ENCODE measurements around the gene RALGAPB. TPM values are rescaled to one million over a fixed set of nuclear protein-coding genes. Genes with fewer than 3 reads are reported as not detected.

RALGAPB gene
- polyA plus RNA-seq, 1 of the 3 experiments (the other 2 are of a cell fraction): 10.8 TPM

DNA sequence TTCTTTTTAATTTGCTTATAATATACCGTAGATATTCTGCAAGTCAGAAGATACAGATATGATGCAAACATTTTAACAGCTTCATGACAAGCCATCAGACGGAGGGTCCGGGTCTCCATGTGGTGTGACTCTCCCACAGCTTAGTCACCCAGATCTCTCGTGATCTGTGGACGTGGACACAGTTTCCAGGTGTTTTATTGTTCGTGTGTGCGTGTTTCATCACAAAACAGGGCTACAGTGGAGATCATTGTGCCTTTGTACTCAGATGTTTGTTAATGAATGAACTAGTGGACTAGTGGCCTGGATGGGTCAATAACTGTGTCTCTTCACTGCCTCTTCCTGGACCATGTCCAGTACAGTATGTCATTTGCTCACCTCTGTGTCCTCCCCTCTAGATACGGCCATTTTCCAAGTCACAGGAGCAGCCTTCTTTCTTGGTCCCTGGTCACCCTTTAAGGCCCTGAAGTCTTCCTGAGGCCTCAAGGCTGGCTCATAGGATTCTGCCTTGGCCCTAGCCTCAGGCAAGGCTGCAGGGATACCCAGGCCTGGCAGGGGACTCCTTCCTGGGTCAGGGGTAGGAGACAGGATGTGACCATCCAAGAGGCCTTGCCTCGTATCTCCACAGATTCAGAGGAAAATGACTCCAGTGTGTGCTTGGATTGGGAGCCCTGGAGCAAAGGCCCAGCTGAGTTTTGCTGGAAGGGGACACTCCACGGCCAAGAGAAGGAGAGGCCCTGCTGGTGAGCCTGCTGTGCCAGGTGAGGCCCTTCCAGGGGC, 112.9 kb downstream of the RALGAPB start (continued):
- no peak for TF ChIP-seq SMC3 (IDR thresholded peaks at IDR 0.05; ENCODE audit: low read depth, low read length)

DNA sequence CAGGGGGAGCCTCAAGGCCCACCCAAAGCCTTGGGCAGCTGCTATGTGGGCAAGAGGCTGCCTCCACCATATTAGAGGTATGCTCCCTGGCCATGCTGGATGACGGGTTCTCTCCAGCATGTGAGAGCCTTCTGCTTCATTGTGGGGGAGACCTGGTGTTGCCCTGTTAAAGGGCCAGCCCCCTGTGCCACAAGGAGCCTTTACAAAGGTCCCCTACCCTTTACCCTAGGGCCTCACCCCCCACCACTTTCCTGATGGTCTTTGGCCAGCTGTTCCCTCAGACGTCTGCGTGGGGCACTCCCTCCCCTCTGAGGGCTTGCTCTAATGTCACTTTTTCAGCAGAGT, 113.5 kb downstream of the RALGAPB start:
- no peak overlapping the region for H3K4me3 ChIP-seq (ENCODE audit: low read depth in 2 of 2, low read length in 1 of 2)
- H2AFZ ChIP-seq (ENCODE audit: low read depth): no peak overlapping the region
- ChIA-PET POLR2A (no interaction called here), CTCF (interaction anchor here (1.3 kb wide), 1 partner anchor 140 kb away, joined by 3 read pairs; no protein-coding TSS in a partner anchor)
- no peaks in the 10 kb centered on the region for H3K9me3 ChIP-seq
- H3K9me2 ChIP-seq: no peaks in the 10 kb centered on the region
- no peaks in the 10 kb centered on the region for H4K20me1 ChIP-seq (ENCODE audit: insufficient read depth)
- 100% methylated on average over 2 of the region's 3 CpGs for WGBS (ENCODE audit: low lambda C conversion rate)
- DNase-seq: no peak
- H3K27me3 ChIP-seq (ENCODE audit: insufficient read depth): no peaks in the 10 kb centered on the region
- no peak overlapping the region for H3K27ac ChIP-seq (ENCODE audit: low read depth in 2 of 2, low read length in 1 of 2)
- peaks cover 0 to 12% of the 10 kb centered on the region in 2 experiments; a peak in 1 of 4 replicates for H3K4me1 ChIP-seq (ENCODE audit: control insufficient read depth in 1 of 2, insufficient read depth in 2 of 2, low read depth in 1 of 2, low read length in 1 of 2)
- H3K36me3 ChIP-seq (replicated peaks in 1 of 2; ENCODE audit: control insufficient read depth in 1 of 2, insufficient read depth in 2 of 2, low read length in 1 of 2): no peaks in the 10 kb centered on the region
- H3K9ac ChIP-seq: no peak overlapping the region
- H3K4me2 ChIP-seq: no peak overlapping the region
- no peaks in the 10 kb centered on the region for H3F3A ChIP-seq (replicated peaks; ENCODE audit: insufficient read depth)
- no peaks in the 10 kb centered on the region for H3K79me2 ChIP-seq (ENCODE audit: insufficient read depth)
- TF ChIP-seq TEAD4 (IDR thresholded peaks at IDR 0.05; ENCODE audit: borderline replicate concordance, insufficient read depth) (no peak), GATA2 (CRISPR knock-in tag; IDR thresholded peaks at IDR 0.05) (no peak), EZH2phosphoT487 (IDR thresholded peaks at IDR 0.05; ENCODE audit: borderline replicate concordance, low read depth) (no peak), ELF1 (IDR thresholded peaks at IDR 0.05) (no peak), RXRA (IDR thresholded peaks at IDR 0.05; ENCODE audit: borderline replicate concordance, low read depth) (no peak), TCF12 (IDR thresholded peaks at IDR 0.05) (no peak), FOXJ3 (CRISPR knock-in tag; IDR thresholded peaks at IDR 0.05) (no peak), NFIC (IDR thresholded peaks at IDR 0.05; ENCODE audit: borderline replicate concordance) (no peak), FOXM1 (IDR thresholded peaks at IDR 0.05; ENCODE audit: low read depth) (no peak), POLR2AphosphoS5 (IDR thresholded peaks at IDR 0.05; ENCODE audit: low read depth, low read length) (no peak)
- TF ChIP-seq, protein P1, sequence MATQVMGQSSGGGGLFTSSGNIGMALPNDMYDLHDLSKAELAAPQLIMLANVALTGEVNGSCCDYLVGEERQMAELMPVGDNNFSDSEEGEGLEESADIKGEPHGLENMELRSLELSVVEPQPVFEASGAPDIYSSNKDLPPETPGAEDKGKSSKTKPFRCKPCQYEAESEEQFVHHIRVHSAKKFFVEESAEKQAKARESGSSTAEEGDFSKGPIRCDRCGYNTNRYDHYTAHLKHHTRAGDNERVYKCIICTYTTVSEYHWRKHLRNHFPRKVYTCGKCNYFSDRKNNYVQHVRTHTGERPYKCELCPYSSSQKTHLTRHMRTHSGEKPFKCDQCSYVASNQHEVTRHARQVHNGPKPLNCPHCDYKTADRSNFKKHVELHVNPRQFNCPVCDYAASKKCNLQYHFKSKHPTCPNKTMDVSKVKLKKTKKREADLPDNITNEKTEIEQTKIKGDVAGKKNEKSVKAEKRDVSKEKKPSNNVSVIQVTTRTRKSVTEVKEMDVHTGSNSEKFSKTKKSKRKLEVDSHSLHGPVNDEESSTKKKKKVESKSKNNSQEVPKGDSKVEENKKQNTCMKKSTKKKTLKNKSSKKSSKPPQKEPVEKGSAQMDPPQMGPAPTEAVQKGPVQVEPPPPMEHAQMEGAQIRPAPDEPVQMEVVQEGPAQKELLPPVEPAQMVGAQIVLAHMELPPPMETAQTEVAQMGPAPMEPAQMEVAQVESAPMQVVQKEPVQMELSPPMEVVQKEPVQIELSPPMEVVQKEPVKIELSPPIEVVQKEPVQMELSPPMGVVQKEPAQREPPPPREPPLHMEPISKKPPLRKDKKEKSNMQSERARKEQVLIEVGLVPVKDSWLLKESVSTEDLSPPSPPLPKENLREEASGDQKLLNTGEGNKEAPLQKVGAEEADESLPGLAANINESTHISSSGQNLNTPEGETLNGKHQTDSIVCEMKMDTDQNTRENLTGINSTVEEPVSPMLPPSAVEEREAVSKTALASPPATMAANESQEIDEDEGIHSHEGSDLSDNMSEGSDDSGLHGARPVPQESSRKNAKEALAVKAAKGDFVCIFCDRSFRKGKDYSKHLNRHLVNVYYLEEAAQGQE (IDR thresholded peaks at IDR 0.05; ENCODE audit: low read depth, low read length): no peak

DNA sequence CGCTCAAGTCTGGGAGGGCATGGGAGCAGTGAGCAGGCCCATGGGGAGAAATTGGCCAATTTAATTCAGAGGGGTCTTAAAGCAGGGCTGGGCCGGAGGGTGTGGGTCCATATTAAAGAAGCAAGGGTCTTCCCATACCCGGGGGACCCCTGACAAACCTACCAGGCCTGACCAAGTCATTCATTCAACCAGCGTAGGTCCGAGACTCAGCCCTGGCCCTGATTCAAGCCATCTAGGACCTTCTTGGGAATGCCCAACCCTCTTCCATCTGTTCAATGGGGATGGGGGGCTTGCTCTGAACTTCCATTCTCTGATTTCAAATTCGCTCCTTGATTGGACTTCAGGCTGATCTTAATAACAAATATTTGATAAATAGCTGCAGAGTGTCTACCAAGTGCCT, 115.7 kb downstream of the RALGAPB start:
- H3F3A ChIP-seq (replicated peaks; ENCODE audit: insufficient read depth): no peaks in the 10 kb centered on the region
- H3K9me2 ChIP-seq: no peaks in the 10 kb centered on the region
- no peak overlapping the region for H3K9ac ChIP-seq
- H3K27ac ChIP-seq (ENCODE audit: low read depth in 2 of 2, low read length in 1 of 2): no peak overlapping the region
- no peaks in the 10 kb centered on the region for H3K9me3 ChIP-seq
- ChIA-PET POLR2A (no interaction called here), CTCF (no interaction called here)
- H2AFZ ChIP-seq (ENCODE audit: low read depth): no peak overlapping the region
- DNase-seq: no peak
- H3K4me1 ChIP-seq (ENCODE audit: control insufficient read depth in 1 of 2, insufficient read depth in 2 of 2, low read depth in 1 of 2, low read length in 1 of 2): no peaks in the 10 kb centered on the region; a peak in 1 of 4 replicates
- H3K4me3 ChIP-seq (ENCODE audit: low read depth in 2 of 2, low read length in 1 of 2): no peak overlapping the region
- 71% methylated on average over 4 of the region's 6 CpGs for WGBS (ENCODE audit: low lambda C conversion rate)
- no peaks in the 10 kb centered on the region for H3K36me3 ChIP-seq (replicated peaks in 1 of 2; ENCODE audit: control insufficient read depth in 1 of 2, insufficient read depth in 2 of 2, low read length in 1 of 2)
- H3K27me3 ChIP-seq (ENCODE audit: insufficient read depth): no peaks in the 10 kb centered on the region
- no peak overlapping the region for H3K4me2 ChIP-seq
- no peaks in the 10 kb centered on the region for H4K20me1 ChIP-seq (ENCODE audit: insufficient read depth)
- no peaks in the 10 kb centered on the region for H3K79me2 ChIP-seq (ENCODE audit: insufficient read depth)
- TF ChIP-seq FOXJ3 (CRISPR knock-in tag; IDR thresholded peaks at IDR 0.05) (no peak), TCF12 (IDR thresholded peaks at IDR 0.05) (no peak), FOSL2 (IDR thresholded peaks at IDR 0.05; ENCODE audit: borderline replicate concordance, low read depth) (no peak), EP300 (IDR thresholded peaks at IDR 0.05; ENCODE audit: borderline replicate concordance in 1 of 2, low read depth in 1 of 2, low read length in 1 of 2) (no peak), SIN3A (IDR thresholded peaks at IDR 0.05; ENCODE audit: borderline replicate concordance, low read depth, low read length) (no peak), CHD2 (IDR thresholded peaks at IDR 0.05; ENCODE audit: low read length, partially characterized antibody) (no peak), ELF1 (IDR thresholded peaks at IDR 0.05) (no peak), NRF1 (IDR thresholded peaks at IDR 0.05; ENCODE audit: low read depth, low read length) (no peak)
- TF ChIP-seq, protein P2, sequence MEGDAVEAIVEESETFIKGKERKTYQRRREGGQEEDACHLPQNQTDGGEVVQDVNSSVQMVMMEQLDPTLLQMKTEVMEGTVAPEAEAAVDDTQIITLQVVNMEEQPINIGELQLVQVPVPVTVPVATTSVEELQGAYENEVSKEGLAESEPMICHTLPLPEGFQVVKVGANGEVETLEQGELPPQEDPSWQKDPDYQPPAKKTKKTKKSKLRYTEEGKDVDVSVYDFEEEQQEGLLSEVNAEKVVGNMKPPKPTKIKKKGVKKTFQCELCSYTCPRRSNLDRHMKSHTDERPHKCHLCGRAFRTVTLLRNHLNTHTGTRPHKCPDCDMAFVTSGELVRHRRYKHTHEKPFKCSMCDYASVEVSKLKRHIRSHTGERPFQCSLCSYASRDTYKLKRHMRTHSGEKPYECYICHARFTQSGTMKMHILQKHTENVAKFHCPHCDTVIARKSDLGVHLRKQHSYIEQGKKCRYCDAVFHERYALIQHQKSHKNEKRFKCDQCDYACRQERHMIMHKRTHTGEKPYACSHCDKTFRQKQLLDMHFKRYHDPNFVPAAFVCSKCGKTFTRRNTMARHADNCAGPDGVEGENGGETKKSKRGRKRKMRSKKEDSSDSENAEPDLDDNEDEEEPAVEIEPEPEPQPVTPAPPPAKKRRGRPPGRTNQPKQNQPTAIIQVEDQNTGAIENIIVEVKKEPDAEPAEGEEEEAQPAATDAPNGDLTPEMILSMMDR (IDR thresholded peaks at IDR 0.05): no peak
- TF ChIP-seq, protein P3, sequence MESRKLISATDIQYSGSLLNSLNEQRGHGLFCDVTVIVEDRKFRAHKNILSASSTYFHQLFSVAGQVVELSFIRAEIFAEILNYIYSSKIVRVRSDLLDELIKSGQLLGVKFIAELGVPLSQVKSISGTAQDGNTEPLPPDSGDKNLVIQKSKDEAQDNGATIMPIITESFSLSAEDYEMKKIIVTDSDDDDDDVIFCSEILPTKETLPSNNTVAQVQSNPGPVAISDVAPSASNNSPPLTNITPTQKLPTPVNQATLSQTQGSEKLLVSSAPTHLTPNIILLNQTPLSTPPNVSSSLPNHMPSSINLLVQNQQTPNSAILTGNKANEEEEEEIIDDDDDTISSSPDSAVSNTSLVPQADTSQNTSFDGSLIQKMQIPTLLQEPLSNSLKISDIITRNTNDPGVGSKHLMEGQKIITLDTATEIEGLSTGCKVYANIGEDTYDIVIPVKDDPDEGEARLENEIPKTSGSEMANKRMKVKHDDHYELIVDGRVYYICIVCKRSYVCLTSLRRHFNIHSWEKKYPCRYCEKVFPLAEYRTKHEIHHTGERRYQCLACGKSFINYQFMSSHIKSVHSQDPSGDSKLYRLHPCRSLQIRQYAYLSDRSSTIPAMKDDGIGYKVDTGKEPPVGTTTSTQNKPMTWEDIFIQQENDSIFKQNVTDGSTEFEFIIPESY (IDR thresholded peaks at IDR 0.05; ENCODE audit: borderline replicate concordance, low read depth): no peak

Data from SK-N-SH (cell line).